Neural progenitor cell (in vitro differentiated cells): Measurements from ENCODE around the gene FAT2.

Experiments
- EZH2phosphoT487 ChIP-seq: fragments of 200-600 bp; sonication (generic); IDR thresholded peaks from 2 replicates; pipeline ENCODE4 v1.6.1; 2017; ENCODE audit warnings: antibody characterized with exemption
- TF ChIP-seq, protein P1 (sequence below): fragments of 200-600 bp; sonication (generic); IDR thresholded peaks from 2 replicates; pipeline ENCODE4 v1.5.1; 2017; ENCODE audit warnings: antibody characterized with exemption, mild to moderate bottlenecking

DNA sequence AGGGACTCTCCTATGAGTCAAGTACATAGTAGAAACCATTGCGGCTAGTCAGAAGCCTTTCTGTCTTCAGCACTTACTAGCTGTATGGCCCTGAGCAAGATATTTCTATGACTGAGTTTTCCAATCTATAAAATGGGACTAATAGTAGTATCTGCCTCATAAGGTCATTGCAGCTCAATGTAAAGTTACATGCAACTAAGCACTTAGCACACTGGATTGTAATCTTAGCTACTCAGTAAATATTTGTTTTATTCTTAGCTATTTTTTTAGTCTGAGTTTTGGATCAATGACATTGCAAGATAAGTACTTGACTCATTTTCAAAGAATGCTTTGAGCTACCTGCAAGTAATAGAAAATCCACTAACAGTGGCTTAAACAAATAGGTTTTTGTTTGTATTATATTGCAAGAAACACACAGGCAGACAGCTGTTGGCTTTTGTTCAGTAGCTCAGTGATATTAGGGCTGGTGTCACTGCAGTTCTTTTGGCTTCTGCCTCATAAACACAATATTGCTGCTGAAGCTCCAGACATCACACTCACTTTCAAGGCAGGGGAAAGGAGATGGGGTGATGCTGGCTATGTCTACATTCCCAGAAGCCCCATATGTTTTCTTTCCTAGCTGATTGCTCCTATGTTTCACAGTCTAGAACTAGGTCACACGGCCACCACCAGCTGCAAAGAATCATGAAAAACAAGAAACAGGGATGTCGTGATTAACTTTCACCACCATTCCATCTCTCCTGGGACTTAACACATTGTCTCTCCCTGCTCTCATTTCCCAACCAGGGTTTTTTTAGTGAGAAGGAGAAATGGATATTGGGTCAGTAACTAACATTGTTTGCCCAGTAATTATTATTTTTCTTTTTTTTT lies 26.9 kb upstream of the FAT2 start:
- TF ChIP-seq, protein P1, sequence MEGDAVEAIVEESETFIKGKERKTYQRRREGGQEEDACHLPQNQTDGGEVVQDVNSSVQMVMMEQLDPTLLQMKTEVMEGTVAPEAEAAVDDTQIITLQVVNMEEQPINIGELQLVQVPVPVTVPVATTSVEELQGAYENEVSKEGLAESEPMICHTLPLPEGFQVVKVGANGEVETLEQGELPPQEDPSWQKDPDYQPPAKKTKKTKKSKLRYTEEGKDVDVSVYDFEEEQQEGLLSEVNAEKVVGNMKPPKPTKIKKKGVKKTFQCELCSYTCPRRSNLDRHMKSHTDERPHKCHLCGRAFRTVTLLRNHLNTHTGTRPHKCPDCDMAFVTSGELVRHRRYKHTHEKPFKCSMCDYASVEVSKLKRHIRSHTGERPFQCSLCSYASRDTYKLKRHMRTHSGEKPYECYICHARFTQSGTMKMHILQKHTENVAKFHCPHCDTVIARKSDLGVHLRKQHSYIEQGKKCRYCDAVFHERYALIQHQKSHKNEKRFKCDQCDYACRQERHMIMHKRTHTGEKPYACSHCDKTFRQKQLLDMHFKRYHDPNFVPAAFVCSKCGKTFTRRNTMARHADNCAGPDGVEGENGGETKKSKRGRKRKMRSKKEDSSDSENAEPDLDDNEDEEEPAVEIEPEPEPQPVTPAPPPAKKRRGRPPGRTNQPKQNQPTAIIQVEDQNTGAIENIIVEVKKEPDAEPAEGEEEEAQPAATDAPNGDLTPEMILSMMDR, result no peak
- TF ChIP-seq EZH2phosphoT487, result no peak
